GM12892 (cell line): Measurements from ENCODE around the gene SLC13A3.

ENCODE experiments used
- POLR2A ChIP-seq: IDR thresholded peaks from 2 replicates; pipeline ENCODE4 v1.6.1; 2011; ENCODE audit warnings: low read depth, low read length, control low read depth
- POLR2AphosphoS5 ChIP-seq: IDR thresholded peaks from 2 replicates; pipeline ENCODE4 v1.6.1; 2011; ENCODE audit warnings: low read depth, low read length, control low read depth
- TAF1 ChIP-seq: IDR thresholded peaks from 2 replicates; pipeline ENCODE4 v1.6.1; 2011; ENCODE audit warnings: low read depth, mild to moderate bottlenecking, control low read depth, low read length, borderline replicate concordance

DNA sequence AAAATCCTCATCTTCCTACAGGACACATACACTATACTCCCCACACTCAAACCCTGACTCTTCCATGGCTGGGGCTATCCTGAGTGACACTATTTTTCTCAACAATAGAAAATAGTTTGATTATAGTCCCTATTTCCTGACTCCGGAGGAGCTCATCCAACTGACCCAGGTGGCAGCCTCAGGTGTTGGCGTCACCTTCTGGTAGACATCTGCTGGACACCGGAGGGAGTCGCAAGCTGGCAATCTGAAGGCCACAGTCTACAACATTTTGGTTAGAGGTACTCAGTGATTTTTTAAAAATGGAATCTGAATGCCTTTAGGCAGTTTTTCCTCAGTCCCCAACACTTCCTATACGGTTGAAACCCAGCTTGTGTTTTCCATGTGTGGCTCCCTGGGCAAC lies 68.6 kb downstream of the SLC13A3 start:
- TF ChIP-seq POLR2AphosphoS5: no peak
- no peak for TF ChIP-seq POLR2A
- no peak for TF ChIP-seq TAF1
